Measurements from ENCODE around the gene SLC27A5.
"Not testable (repeated sequence)": the region's sequence is repeated elsewhere in the genome, so short reads cannot be mapped to it uniquely, and the experiment has no call there.

- not testable (repeated sequence) for TF ChIP-seq ZNF184, ZNF423 (tag by site-specific recombination; IDR thresholded peaks at IDR 0.05)
Observed at GRCh38 chr19:58449980-58450379, 61.8 kb downstream of the SLC27A5 start.
